Measurements from ENCODE around the gene PEX11B.

DNA sequence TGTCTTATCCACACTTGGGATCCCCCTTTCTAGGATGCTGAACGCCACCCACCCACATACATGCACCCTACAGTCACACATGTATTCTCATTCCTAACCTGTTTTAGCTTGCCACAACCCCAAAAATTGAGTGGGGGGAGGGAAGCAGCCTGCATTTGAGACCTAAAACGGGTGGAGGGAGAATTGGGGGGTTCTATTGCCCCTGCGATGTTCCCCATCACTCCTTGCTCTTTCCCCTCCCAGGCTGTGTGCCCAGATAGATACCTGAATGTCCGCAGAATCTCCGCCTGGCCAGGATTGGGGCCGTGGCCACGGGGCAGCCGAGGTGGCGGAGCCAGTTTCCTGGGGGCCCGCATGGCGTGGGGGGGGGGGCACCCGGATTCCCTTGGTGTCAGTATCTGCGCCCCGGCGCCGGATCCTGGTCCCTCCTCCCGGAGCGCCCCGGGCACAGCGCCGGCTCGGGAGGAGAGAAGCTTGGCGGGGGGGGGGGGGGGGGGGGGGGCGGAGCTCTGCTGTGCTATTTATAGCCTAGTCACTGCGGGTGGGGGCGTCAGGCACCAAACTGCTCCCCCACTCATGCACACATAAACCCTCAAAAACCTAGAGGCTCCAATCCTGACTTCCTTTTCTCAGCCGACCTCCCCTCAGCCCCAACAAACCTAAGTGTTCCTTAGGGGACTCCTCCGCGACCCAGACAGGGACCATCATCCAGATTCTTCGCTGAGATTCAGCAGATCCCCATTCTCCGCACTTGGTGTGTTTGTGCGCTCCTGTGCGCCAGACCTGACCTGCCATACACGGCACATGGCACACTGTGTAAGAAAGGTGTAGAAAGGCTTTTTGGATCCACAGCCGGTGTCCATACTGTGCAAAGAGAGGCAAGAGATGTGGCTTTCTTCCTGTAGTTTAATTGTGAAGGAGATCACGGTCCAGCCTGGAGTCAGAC lies 43.9 kb upstream of the PEX11B start:
- TF ChIP-seq, protein P1, sequence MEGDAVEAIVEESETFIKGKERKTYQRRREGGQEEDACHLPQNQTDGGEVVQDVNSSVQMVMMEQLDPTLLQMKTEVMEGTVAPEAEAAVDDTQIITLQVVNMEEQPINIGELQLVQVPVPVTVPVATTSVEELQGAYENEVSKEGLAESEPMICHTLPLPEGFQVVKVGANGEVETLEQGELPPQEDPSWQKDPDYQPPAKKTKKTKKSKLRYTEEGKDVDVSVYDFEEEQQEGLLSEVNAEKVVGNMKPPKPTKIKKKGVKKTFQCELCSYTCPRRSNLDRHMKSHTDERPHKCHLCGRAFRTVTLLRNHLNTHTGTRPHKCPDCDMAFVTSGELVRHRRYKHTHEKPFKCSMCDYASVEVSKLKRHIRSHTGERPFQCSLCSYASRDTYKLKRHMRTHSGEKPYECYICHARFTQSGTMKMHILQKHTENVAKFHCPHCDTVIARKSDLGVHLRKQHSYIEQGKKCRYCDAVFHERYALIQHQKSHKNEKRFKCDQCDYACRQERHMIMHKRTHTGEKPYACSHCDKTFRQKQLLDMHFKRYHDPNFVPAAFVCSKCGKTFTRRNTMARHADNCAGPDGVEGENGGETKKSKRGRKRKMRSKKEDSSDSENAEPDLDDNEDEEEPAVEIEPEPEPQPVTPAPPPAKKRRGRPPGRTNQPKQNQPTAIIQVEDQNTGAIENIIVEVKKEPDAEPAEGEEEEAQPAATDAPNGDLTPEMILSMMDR (IDR thresholded peaks at IDR 0.05; ENCODE audit: low read length), result no peak
- TF ChIP-seq EZH2 (optimal IDR thresholded peaks at IDR 0.05; ENCODE audit: low read depth, low read length), result no peak

All from MM.1S (cell line).